HG02981 (cell line): ENCODE data around the gene KCNQ5.
"Not testable (repeated sequence)": the region's sequence is repeated elsewhere in the genome, so short reads cannot be mapped to it uniquely, and the experiment has no call there.

Experiments
- ATAC-seq: cut with Tn5 transposase; IDR thresholded peaks from one replicate; pipeline ENCODE4 v1.9.1; 2021; ENCODE audit warnings: mild to moderate bottlenecking, moderate library complexity; ENCODE audit not compliant: unreplicated experiment

KCNQ5 gene

DNA sequence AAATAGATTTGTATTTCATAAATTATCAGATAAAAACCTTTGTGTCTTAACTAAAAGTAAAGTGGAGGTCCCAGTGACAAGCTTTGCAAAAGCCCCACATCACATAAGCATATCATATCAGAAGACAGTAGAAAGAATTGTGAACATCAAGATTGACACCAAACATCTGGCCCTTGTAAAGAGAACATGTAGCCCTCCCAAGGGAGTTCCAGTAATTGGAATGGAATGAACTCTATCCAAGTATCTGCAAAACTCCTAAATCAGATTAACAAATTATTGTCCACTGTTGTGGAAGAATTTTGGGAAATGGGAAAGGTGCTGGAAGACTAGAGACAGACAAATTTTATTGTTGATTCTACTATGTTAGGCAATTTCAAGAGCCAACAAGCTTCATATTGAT lies 268.8 kb downstream of the KCNQ5 start:
- no peak for ATAC-seq

DNA sequence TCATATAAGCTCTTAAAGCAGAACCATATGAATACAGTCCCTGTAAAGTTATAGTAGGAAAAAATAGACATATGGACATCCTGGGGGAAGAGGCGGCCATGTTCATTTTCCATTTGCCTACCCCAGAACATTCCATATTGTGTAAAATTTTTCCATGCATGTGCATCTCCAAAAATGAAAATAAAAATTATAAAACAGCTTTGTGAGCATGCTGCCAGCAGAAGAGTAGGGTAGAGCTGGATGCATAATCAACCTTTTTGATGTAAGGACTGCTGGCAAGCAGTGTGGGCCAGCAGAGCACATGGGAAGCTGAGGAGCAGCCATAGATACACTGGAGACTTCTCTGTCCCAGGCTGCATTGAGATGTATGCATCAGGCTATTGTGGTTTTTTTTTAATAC lies 271.0 kb downstream of the KCNQ5 start:
- ATAC-seq, result no peak

DNA sequence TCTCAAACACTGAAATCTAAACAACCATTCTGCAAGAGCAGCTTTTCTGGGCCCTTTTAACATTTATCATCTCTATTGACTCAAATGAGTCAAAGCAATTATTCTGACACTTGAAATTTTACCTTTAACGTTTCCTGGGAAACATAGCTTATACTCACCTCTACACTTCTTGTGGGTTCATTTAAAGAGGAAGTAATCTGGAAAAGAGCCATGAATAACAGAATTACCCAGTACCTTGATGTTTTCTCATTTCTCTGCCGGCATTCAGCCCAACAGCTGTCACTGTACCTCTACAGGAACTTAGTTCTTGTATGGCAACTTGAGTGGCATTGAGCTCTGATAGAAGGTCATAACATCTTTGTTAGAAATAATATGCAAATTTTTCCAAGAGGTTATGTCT lies 272.2 kb downstream of the KCNQ5 start:
- ATAC-seq, result no peak

DNA sequence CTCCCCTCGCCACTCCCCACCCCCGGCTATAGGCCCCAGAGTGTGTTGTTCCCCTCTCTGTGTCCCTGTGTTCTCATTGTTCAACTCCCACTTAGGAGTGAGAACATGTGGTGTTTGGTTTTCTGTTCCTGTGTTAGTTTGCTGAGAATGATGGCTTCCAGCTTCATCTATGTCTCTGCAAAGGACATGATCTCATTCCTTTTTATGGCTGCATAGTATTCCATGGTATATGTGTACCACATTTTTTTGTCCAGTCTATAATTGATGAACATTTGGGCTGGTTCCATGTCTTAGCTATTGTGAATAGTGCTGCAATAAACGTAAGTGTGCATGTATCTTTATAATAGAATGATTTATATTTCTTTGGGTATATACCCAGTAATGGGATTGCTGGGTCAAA lies 276.4 kb downstream of the KCNQ5 start:
- ATAC-seq, result not testable (repeated sequence)

DNA sequence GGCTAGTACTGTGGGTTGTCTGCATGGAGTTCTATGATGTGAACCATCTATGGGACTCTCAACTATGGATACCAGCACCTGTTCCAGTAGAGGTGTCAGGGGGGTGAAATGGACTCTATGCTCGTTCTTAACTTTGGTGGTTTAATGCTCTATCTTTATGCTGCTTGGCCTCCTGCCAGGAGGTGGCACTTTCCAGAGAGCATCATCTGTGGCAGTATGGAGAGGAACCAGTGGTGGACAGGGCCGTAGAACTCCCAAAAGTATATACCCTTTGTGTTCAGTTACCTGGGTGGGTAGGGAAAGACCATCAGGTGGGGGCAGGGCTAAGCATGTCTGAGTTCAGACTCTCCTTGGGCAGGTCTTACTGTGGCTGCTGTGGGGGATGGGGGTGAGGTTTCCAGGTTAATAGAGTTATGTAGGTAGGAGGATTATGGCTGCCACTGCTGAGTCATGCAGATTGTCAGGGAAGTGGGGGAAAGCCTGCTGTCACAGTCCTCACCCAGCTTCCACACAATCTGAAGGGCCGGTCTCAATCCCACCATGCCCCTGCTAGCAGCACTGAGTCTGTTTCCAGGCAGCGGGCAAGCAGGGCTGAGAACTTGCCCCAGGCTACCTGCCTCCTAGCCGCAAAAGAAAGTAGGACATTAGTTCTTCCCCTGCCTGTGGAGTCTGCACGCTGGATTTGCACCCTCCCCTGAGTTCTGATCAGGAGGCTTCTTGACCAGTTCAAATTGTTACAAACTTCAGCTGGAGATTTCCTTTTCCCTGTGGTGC lies 284.0 kb downstream of the KCNQ5 start:
- ATAC-seq, result no peak

DNA sequence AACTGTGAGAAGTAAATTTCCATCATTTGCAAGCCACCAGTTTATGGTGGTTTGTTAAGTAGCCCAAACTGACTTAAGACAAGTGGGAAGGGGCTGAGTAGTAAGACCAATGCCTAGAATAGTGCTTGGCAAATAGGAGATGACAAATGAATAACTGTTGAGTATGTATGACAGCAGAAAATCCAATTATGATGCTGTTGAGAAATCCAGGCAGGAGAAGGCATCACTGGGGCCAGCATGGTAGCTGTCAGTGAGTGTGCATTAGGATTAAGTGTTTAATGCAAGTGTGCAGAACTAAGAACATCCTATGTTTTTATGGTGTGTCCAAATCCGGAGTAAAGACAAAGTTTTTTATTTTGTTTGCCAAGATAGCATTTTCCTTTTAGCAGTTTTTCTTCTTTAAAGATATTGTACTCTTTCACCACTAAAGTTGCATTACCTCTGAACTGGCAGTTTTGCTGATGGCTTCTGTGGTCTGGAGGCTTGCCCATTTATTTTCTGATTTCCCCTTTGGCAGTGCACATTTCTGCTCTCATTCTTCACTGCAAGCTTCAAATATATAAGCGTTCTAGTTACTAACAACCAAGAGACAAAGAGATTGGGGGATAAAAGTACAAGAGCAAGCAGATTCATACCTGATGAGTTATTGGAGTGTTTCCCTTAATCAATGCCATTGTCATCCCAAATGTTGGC lies 289.7 kb downstream of the KCNQ5 start:
- ATAC-seq, result no peak

DNA sequence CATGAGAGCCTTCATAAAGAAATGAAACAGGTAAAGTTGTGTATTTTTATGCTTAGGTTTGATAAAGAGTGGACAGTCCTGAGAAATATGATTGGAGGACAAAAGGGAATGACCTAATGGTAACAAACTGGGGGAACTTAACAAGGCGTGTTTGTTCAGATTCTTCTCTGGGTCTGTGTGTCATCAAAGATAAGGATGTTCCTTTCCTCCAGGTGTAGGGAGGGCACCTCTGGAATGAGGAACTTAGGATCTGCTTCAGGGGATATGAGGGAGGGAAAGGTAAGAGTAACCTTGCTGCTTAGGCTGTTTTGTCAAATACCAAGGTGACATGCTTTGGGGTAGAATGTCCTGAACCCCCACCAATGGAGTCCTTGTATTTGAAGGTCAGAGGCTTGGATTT lies 291.9 kb downstream of the KCNQ5 start:
- ATAC-seq, result no peak

DNA sequence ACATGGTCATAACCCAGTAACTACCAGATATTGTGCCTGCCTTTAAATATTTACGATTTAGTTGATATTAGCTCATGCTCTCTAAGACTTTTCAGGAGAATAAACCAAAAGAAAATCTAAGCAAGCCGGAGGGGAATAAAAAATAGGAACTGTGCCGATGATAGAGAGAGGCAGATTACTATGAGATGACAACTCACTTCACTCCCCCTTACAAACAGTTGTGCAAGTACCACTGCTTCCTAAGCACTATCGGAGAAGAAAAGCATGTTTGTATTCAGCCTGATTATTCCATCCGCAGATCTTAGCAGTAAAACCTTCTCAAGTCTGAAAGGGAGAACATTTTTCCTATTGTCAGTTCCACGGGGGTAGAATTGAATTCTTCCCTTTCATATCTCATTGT lies 294.4 kb downstream of the KCNQ5 start:
- ATAC-seq, result no peak

DNA sequence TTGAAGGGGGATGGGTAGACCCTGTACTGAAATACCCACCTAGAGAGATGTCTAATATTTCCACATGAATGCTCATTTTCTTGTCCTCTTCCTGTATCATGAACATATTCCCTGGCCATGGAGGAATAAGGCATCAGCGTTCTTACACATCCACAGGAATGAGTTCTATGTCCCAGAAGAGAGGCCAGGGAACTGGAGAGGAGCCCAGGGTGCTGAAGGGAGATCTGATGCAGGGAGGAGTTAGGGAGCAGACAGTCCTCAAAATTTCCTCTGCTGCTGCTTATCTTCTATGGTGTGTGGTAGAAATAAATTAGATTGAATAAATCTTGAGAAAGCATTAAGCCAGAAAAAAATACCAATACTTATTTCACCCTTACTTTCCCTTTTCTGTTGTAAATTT lies 295.0 kb downstream of the KCNQ5 start:
- ATAC-seq, result no peak

DNA sequence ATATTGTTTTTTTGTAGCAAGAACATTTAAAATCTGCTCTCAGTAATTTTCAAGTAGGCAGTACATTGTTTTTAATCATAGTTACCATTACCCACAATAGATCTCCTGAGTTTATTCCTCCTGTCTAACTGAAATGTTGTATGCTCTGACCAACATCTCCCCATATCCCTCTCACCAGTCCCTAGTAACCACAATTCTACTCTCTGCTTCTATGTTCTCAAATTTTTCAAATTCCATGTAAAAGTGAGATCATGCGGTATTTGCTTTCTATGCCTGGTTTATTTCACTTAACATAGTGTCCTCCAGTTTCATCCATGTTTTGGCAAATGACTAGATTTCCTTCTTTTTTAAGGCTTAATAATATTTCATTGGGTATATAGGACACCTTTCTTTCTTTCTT lies 300.5 kb downstream of the KCNQ5 start:
- no peak for ATAC-seq

DNA sequence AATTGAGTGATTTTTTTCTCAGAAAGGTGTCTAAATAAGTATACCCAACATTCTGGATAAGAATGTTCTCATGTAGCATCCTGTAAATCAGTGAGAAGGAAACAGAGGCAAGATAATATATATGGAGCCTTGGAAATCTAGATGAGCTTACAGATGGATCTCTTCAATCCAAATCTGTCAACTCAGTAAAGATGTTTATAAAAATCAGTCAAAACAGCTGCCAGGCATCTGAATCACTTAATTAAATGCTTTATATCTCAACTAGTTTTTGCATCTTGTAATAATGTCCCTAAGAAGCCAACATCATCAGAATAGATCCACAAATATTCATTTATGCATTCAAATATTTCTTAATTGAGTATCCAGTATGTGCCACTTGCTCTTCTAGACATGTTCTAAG lies 303.3 kb downstream of the KCNQ5 start:
- ATAC-seq, result no peak

DNA sequence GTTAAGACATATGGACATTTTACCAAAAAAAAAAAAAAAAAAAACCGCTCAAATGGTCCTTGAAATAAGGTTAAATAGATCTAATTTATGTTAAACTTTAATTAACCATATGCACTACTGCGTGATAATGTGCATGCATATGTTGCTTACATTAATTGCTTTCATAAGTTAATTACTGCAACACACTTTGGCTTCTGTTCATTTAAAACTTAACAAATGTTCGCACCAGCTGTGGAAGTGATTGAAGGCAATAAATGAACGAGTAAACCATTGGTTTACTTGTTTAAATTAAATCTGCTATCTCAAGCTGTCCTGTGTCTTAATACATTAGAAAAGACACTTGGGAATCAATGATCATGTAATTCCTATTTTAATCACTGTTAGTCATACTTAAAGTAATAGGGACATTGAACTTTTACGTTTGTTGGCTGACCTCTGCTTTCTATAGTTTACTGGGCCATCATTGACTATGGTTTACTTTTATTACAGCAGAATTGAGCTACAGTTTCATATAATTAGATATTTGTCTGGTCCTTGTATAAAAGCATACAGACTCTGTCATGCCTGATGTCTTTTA lies 308.8 kb downstream of the KCNQ5 start:
- ATAC-seq, result no peak

DNA sequence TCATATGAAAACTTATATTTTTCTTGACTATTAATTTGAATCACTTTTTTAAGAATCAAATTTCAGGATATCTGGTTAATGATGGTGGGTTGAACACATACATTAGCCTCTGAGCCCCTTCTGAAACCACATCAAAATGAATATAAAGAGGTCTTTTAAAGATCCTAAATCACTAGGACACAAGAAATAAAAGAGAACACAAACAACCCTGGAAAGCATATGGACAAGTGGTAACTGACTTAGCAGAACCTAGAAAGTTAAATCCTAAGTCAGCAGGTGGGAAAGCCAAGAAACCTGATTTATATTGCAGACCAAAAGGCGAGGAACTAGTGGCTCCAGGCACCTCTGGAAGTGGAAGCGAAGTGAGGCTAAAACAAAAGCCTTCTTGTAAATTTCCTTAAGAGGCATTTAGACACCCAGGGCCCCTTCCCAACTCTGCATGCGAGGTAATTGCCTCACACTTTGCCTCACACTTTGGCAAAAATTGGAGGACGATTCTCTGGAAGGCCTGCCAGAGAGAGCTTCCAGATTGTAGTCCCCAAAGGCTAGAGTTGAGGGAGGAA lies 309.5 kb downstream of the KCNQ5 start:
- ATAC-seq, result no peak

DNA sequence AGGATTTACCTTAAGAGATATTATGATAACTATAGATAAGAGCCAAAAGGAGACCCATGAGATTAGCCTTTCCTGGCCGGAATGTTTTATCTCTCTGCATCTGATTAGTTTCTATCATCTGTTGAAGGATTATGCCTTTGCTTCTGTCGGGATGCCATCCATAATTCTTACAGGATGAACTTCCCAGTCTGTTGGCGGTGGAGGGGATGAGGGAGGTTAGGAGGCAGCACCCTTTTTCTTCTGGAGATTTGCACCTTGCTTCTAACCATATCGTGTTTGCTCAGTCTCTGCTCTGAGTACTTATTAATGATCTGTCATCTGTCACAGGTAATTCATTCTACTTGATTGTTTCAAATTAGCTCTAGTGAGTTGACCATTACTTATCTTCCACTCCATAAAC lies 311.4 kb downstream of the KCNQ5 start:
- ATAC-seq, result no peak

DNA sequence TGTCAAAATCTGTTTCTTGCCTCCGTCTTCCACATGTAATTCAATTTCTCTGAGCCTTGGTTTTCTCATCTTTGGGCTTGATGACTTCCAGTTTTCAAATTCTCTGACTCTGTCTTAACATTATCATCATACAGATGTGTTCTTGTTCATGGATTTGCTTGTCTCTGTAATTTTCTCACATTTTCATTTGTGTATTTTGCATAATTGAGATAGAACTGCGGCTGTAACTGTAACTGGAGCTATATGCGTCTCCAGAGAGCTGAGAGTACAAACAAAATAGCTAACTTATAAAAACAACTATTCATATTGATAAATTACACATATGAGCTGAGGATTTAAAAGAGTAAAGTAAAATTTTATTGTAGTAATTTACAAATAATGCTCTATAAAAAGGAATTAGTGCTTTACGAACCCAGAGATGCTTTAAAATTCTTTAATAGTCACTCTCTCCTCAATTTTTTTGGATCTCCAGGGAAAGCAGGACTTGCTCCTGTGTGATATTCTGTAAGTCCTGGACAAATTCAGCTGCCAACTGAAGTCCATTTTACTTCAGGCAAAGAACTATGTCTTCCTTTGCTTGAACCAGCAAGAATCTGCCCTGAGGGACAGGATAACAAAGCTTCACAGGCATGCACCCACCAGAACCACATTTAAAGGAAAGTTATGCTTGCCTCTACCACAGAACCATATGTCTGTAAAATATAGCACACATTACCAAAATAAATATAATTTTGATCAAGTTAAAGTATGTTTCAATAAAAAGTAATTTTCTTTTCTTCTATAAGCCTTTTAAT lies 315.1 kb downstream of the KCNQ5 start:
- no peak for ATAC-seq

DNA sequence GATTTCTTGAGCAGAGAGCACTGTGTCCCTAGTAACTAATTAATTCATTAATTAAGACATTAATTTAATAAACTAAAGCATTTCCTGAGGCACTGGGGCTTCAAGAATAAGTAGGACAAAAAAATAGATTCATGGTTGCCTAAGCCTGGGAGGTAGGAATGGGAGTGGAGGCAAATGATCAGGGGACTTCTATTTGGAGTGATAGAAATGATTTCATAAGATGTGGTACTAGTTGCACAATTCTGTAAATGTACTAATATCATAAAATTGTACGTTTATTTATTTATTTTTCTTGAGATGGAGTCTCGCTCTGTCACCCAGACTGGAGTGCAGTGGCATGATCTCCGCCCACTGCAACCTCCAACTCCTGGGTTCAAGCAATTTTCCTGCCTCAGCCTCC lies 316.2 kb downstream of the KCNQ5 start:
- no peak for ATAC-seq

DNA sequence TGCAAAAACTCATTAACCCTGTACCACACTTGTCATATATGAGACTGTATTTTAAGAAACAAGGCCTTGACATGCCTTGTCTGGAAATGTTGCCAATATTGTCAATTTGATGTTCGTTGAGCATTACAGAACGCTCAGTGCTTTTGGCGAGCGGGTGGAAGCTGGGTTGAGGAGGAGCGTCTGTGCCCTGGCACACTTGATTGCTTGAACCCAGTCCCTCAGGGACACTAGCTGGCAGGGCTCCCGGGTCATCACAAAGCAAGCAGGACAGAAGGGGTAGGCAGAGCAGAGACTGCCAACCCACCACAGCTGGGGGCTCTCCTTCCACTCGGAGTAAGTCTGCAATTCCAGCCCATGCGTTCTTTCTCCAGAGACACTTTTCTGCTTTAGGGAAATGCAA lies 317.1 kb downstream of the KCNQ5 start:
- ATAC-seq, result no peak

DNA sequence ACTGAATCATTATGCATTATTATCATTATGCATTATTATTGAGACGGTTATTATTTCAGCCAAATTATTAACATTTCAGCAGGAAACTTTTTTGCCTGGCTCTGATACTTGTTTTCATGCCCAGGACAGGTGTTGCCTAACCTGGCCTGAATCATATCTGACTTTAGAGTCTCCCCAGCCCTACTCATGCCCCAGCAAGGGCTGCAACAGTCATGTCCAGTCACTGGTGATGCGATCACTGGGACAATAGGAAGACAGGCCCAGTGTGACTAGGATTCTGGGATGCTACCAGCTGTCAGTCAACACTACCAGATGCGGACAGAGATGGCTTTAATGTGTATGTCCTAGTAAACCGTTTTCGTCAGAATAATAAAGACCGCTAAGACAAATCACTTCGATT lies 318.4 kb downstream of the KCNQ5 start:
- no peak for ATAC-seq

DNA sequence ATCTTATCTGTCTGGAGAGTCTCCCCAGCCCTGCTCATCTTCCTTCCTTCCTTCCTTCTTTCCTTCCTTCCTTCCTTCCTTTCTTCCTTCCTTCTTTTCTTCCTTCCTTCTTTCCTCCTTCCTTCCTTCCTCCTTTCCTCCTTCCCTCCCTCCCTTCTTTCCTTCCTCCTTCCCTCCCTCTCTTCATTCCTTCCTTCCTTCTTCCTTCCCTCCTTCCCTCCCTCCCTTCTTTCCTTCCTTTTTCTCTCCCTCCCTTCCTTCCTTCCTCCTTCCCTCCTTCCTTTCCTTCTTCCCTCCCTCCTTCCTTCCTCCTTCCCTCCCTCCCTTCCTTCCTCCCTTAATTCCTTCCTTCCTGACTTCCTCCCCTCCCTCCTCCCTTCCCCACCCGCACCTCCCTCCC lies 319.4 kb downstream of the KCNQ5 start:
- ATAC-seq, result no peak

DNA sequence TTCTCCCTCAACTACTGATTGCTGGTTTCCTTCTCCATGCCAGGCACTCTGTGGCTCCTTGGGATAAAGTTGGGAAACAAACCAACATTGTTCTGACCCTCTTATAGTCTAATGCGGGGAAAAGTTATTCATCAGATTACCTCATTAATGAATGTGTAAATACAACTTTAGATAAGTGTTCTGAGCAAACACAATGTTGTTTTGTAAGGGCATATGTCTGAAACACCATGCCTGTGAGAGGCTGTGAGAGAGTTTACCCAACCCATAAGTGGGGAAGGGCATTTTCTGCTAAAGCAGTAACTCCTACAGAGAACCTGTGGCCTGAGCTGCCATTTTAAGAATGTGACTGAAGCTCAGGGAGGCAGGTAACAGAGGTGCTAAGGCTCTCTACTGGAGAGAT lies 319.9 kb downstream of the KCNQ5 start:
- ATAC-seq, result no peak

DNA sequence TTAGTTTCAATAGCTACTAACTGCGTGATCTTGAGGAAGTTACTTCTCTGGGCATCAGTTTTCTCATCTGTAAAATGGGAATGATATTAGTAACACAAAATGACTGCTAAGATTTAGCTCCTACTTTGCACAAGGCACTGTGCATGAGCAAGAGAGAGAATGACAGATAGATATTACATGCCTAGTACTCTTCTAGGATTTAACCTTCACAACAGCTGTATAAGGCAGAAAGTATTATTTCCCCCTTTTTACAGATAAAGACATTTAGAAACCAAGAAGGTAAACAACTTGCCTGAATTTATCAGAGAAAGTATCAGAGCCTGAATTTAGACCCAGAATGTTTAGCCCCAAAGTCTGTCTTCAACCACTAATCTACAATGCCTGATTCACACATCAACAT lies 321.8 kb downstream of the KCNQ5 start:
- no peak for ATAC-seq
